Measurements from ENCODE around the gene DNASE1L2.

The DNASE1L2 gene

GRCh38 chr16:2278272-2278608 is 42.0 kb downstream of the DNASE1L2 start:
- no peak overlapping the region for H3K56ac ChIP-seq (ENCODE audit: low read length)
- no peak overlapping the region for H3K27ac ChIP-seq (ENCODE audit: low read depth, low read length)
- no peaks in the 10 kb centered on the region for H3K79me1 ChIP-seq (ENCODE audit: low read length)
- no peak overlapping the region for H4K5ac ChIP-seq (ENCODE audit: low read length)
- no peaks in the 10 kb centered on the region for H3K4me1 ChIP-seq (ENCODE audit: control insufficient read depth, low read depth, low read length)
- no peaks in the 10 kb centered on the region for H3K79me2 ChIP-seq (ENCODE audit: control insufficient read depth, insufficient read depth, low read length)
- H4K8ac ChIP-seq (ENCODE audit: low read depth, low read length), result no peak overlapping the region
- WGBS (ENCODE audit: extremely low coverage, insufficient coverage, low lambda C conversion rate), result no CpG with 5 or more reads among the region's 14 CpGs
- H2BK15ac ChIP-seq (replicated peaks; ENCODE audit: low read depth), result no peak overlapping the region
- H3K18ac ChIP-seq (ENCODE audit: low read length), result no peak overlapping the region
- no peaks in the 10 kb centered on the region for H3K27me3 ChIP-seq (ENCODE audit: insufficient read depth, low read length, poor library complexity)
- H2AK5ac ChIP-seq (ENCODE audit: low read length), result no peak overlapping the region
- no peak overlapping the region for H2BK120ac ChIP-seq (ENCODE audit: low read depth, low read length)
- no peak overlapping the region for H3K4me3 ChIP-seq (ENCODE audit: low read length)
- H2BK5ac ChIP-seq (ENCODE audit: low read length), result no peak overlapping the region
- H3K9ac ChIP-seq (ENCODE audit: low read length), result no peak overlapping the region
- no peak overlapping the region for H3K4me2 ChIP-seq (ENCODE audit: low read length)
- H3K23ac ChIP-seq (ENCODE audit: low read length), result no peak overlapping the region
- no peak overlapping the region for H3K4ac ChIP-seq (ENCODE audit: low read depth, low read length)
- no peaks in the 10 kb centered on the region for H3K36me3 ChIP-seq (ENCODE audit: control insufficient read depth, insufficient read depth, low read length)
- DNase-seq, result peak; percentile 34

GRCh38 chr16:2278956-2279800 is 42.9 kb downstream of the DNASE1L2 start:
- no peak for DNase-seq
- no CpG with 5 or more reads among the region's 26 CpGs for WGBS (ENCODE audit: extremely low coverage, insufficient coverage, low lambda C conversion rate)
- Histone ChIP-seq H3K79me1 (ENCODE audit: low read length) (no peaks in the 10 kb centered on the region), H3K36me3 (ENCODE audit: control insufficient read depth, insufficient read depth, low read length) (no peaks in the 10 kb centered on the region), H3K4me2 (ENCODE audit: low read length) (no peak overlapping the region), H2BK120ac (ENCODE audit: low read depth, low read length) (no peak overlapping the region), H3K9ac (ENCODE audit: low read length) (no peak overlapping the region), H3K18ac (ENCODE audit: low read length) (no peak overlapping the region), H3K4me3 (ENCODE audit: low read length) (no peak overlapping the region), H2BK5ac (ENCODE audit: low read length) (no peak overlapping the region), H4K8ac (ENCODE audit: low read depth, low read length) (no peak overlapping the region), H4K5ac (ENCODE audit: low read length) (no peak overlapping the region), H3K27ac (ENCODE audit: low read depth, low read length) (no peak overlapping the region), H3K79me2 (ENCODE audit: control insufficient read depth, insufficient read depth, low read length) (no peaks in the 10 kb centered on the region), H2BK15ac (replicated peaks; ENCODE audit: low read depth) (no peak overlapping the region), H3K4ac (ENCODE audit: low read depth, low read length) (no peak overlapping the region), H3K56ac (ENCODE audit: low read length) (no peak overlapping the region), H3K23ac (ENCODE audit: low read length) (no peak overlapping the region), H3K27me3 (ENCODE audit: insufficient read depth, low read length, poor library complexity) (no peaks in the 10 kb centered on the region), H3K4me1 (ENCODE audit: control insufficient read depth, low read depth, low read length) (no peaks in the 10 kb centered on the region), H2AK5ac (ENCODE audit: low read length) (no peak overlapping the region)

DNA sequence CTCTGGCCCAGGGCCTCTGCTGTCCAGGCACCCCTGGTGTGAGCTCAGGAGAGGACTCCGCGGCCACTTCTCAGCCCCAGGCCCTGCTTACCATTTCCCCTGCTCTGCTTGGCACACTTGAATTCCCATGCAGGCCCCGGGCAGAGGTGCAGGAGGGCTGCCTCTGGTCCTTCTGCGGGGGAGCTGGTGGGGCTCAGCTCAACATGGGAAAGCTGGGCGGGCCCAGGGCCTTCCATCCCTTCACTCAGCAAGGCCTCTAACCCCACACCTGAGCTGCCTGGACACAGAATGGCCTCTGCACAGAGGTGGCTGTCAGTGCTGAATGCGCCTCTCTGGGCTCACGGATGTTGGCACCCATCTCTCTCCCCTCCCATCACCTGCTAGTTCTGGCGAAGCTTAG is 44.2 kb downstream of the DNASE1L2 start:
- H3K27ac ChIP-seq (ENCODE audit: low read depth, low read length), result no peak overlapping the region
- no peaks in the 10 kb centered on the region for H3K4me1 ChIP-seq (ENCODE audit: control insufficient read depth, low read depth, low read length)
- no peak overlapping the region for H3K23ac ChIP-seq (ENCODE audit: low read length)
- no peak overlapping the region for H3K4ac ChIP-seq (ENCODE audit: low read depth, low read length)
- H4K5ac ChIP-seq (ENCODE audit: low read length), result no peak overlapping the region
- no peak overlapping the region for H2BK5ac ChIP-seq (ENCODE audit: low read length)
- no peaks in the 10 kb centered on the region for H3K27me3 ChIP-seq (ENCODE audit: insufficient read depth, low read length, poor library complexity)
- H2BK120ac ChIP-seq (ENCODE audit: low read depth, low read length), result no peak overlapping the region
- H3K36me3 ChIP-seq (ENCODE audit: control insufficient read depth, insufficient read depth, low read length), result no peaks in the 10 kb centered on the region
- no CpG with 5 or more reads among the region's 8 CpGs for WGBS (ENCODE audit: extremely low coverage, insufficient coverage, low lambda C conversion rate)
- no peaks in the 10 kb centered on the region for H3K79me1 ChIP-seq (ENCODE audit: low read length)
- H3K18ac ChIP-seq (ENCODE audit: low read length), result no peak overlapping the region
- no peak overlapping the region for H3K4me2 ChIP-seq (ENCODE audit: low read length)
- H2BK15ac ChIP-seq (replicated peaks; ENCODE audit: low read depth), result no peak overlapping the region
- H3K9ac ChIP-seq (ENCODE audit: low read length), result no peak overlapping the region
- DNase-seq, result no peak
- no peaks in the 10 kb centered on the region for H3K79me2 ChIP-seq (ENCODE audit: control insufficient read depth, insufficient read depth, low read length)
- no peak overlapping the region for H2AK5ac ChIP-seq (ENCODE audit: low read length)
- H4K8ac ChIP-seq (ENCODE audit: low read depth, low read length), result no peak overlapping the region
- no peak overlapping the region for H3K4me3 ChIP-seq (ENCODE audit: low read length)
- no peak overlapping the region for H3K56ac ChIP-seq (ENCODE audit: low read length)

- no peak overlapping the region for H4K5ac ChIP-seq (ENCODE audit: low read length)
- no peak overlapping the region for H3K18ac ChIP-seq (ENCODE audit: low read length)
- no peak overlapping the region for H3K4me2 ChIP-seq (ENCODE audit: low read length)
- H2BK5ac ChIP-seq (ENCODE audit: low read length), result no peak overlapping the region
- H2BK120ac ChIP-seq (ENCODE audit: low read depth, low read length), result no peak overlapping the region
- H3K4ac ChIP-seq (ENCODE audit: low read depth, low read length), result no peak overlapping the region
- H3K9ac ChIP-seq (ENCODE audit: low read length), result no peak overlapping the region
- no peak overlapping the region for H3K27ac ChIP-seq (ENCODE audit: low read depth, low read length)
- no peaks in the 10 kb centered on the region for H3K27me3 ChIP-seq (ENCODE audit: insufficient read depth, low read length, poor library complexity)
- H2AK5ac ChIP-seq (ENCODE audit: low read length), result no peak overlapping the region
- DNase-seq, result no peak
- H3K4me1 ChIP-seq (ENCODE audit: control insufficient read depth, low read depth, low read length), result no peaks in the 10 kb centered on the region
- no peaks in the 10 kb centered on the region for H3K79me1 ChIP-seq (ENCODE audit: low read length)
- H3K4me3 ChIP-seq (ENCODE audit: low read length), result no peak overlapping the region
- no peak overlapping the region for H3K56ac ChIP-seq (ENCODE audit: low read length)
- no peak overlapping the region for H4K8ac ChIP-seq (ENCODE audit: low read depth, low read length)
- H3K23ac ChIP-seq (ENCODE audit: low read length), result no peak overlapping the region
- H3K36me3 ChIP-seq (ENCODE audit: control insufficient read depth, insufficient read depth, low read length), result no peaks in the 10 kb centered on the region
- H3K79me2 ChIP-seq (ENCODE audit: control insufficient read depth, insufficient read depth, low read length), result no peaks in the 10 kb centered on the region
- H2BK15ac ChIP-seq (replicated peaks; ENCODE audit: low read depth), result no peak overlapping the region
- WGBS (ENCODE audit: extremely low coverage, insufficient coverage, low lambda C conversion rate), result no CpG with 5 or more reads among the region's 24 CpGs
These were observed 44.8 kb downstream of the DNASE1L2 start for GRCh38 chr16:2280981-2281542.

DNA sequence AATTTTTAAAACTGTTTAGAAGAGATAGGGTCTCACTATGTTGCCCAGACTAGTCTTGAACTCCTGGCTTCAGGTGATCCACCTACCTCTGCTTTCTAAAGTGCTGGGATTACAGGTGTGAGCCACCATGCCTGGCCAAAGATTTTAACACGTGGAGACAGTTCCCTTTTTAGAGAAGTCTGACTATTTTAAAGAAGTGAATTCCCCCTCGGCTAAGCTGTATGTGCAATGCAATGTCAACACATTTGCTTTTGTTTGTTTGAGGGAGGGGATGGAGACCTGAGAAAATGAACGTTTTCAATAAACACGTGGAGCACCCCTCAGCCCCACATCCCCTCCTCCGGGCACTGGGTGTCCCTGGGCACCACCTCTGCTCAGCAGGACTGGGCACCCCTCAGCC is 46.0 kb downstream of the DNASE1L2 start:
- DNase-seq, result no peak
- no peak overlapping the region for H2BK15ac ChIP-seq (replicated peaks; ENCODE audit: low read depth)
- H3K9ac ChIP-seq (ENCODE audit: low read length), result no peak overlapping the region
- no peak overlapping the region for H3K27ac ChIP-seq (ENCODE audit: low read depth, low read length)
- no peak overlapping the region for H4K8ac ChIP-seq (ENCODE audit: low read depth, low read length)
- H3K79me1 ChIP-seq (ENCODE audit: low read length), result no peaks in the 10 kb centered on the region
- no CpG with 5 or more reads among the region's 5 CpGs for WGBS (ENCODE audit: extremely low coverage, insufficient coverage, low lambda C conversion rate)
- H2AK5ac ChIP-seq (ENCODE audit: low read length), result no peak overlapping the region
- no peaks in the 10 kb centered on the region for H3K27me3 ChIP-seq (ENCODE audit: insufficient read depth, low read length, poor library complexity)
- H2BK120ac ChIP-seq (ENCODE audit: low read depth, low read length), result no peak overlapping the region
- H3K4me2 ChIP-seq (ENCODE audit: low read length), result no peak overlapping the region
- no peak overlapping the region for H4K5ac ChIP-seq (ENCODE audit: low read length)
- H3K18ac ChIP-seq (ENCODE audit: low read length), result no peak overlapping the region
- H3K4me1 ChIP-seq (ENCODE audit: control insufficient read depth, low read depth, low read length), result no peaks in the 10 kb centered on the region
- H3K4ac ChIP-seq (ENCODE audit: low read depth, low read length), result no peak overlapping the region
- H3K56ac ChIP-seq (ENCODE audit: low read length), result no peak overlapping the region
- H2BK5ac ChIP-seq (ENCODE audit: low read length), result no peak overlapping the region
- H3K4me3 ChIP-seq (ENCODE audit: low read length), result no peak overlapping the region
- no peaks in the 10 kb centered on the region for H3K79me2 ChIP-seq (ENCODE audit: control insufficient read depth, insufficient read depth, low read length)
- no peak overlapping the region for H3K23ac ChIP-seq (ENCODE audit: low read length)
- no peaks in the 10 kb centered on the region for H3K36me3 ChIP-seq (ENCODE audit: control insufficient read depth, insufficient read depth, low read length)
